ENCODE measurements around the gene MYO6.
"Not testable (repeated sequence)": the region's sequence is repeated elsewhere in the genome, so short reads cannot be mapped to it uniquely, and the experiment has no call there.

MYO6 gene

DNA sequence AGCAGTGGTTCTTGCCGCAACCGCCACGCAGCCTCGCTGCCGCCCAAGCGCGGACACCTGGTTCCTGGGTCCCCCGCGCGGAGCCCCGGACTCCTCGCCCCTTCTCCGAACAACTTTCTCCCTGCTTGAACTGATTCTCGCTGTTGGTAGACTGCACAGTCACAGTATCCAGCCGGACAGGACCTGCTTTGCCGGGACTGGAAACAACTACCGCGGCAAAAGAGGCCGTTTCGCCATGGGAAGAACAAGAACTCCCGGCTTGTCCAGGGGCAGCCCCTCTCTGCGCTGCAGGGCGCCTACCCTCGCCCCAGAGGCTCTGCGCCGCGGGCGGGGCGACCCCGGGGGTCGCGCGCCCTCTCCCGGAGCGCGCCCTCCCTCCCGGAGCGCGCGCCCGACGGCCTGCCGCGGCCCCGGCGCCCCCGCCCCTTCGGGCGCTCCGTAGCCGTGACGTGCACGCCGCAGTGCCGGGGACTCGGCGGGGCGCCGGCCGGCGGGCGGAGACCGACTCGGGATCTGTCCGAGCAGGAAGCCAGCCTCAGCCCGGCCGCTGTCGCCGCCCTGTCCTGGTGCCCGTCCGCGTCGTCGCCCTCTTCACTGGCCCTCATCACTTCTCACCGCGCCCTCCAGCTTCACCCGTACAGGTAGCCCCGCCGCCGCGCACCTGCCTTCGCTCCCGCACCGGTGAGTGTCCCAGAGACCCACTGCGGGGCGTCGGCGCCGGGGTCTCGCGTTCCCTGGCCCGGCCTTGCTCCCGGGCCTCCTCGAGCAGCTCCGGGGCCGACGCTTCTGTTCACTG, at the start of gene MYO6:
Gene MYO6, plus strand, starts transcription at position 497 of the 796 bp plus-strand sequence. CDS start 68,309 bp downstream, outside the sequence.
- DNase-seq, result no peak

GRCh38 chr6:75708334-75708733, 40.7 kb upstream of the MYO6 start:
- DNase-seq, result not testable (repeated sequence)

GRCh38 chr6:75711173-75711572, 37.9 kb upstream of the MYO6 start:
- no peak for DNase-seq

DNA sequence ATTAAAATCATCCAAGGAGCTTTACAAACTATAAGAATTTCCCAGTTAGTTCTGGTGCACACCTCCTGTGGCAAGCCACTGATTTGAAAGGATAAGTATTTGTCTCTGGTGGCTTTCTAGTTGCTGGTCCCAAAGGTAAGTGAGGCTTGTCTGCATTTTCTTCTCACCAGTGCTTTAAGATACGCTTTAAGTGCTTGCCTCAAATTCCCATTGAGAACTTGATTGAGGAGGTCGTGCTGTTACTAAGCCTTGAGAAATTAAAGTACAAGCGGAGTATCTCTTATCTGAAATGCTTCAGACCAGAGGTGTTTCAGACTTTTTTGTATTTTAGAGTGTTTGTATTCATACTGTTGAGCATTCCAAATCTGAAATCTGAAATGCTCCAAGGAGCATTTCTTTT, 29.9 kb upstream of the MYO6 start:
- DNase-seq, result no peak

- no peak for DNase-seq
These were observed 25.7 kb upstream of the MYO6 start for GRCh38 chr6:75723382-75723781.

DNA sequence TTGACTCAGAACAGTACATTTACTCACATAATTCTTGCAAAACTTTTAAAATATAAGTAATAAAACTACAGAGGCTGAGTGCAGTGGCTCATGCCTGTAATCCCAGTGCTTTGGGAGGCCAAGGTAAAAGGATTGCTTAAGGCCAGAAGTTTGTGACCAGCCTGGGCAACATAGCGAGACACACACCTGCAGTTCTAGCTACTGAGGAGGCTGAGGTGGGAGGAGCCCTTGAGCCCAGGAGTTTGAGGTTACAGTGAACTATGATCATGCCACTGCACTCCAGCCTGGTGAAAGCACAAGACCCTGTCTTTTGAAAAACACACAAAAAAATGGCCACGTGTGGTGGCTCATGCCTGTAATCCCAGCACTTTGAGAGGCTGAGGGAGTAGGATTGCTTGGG, 21.8 kb upstream of the MYO6 start:
- DNase-seq, result no peak

DNA sequence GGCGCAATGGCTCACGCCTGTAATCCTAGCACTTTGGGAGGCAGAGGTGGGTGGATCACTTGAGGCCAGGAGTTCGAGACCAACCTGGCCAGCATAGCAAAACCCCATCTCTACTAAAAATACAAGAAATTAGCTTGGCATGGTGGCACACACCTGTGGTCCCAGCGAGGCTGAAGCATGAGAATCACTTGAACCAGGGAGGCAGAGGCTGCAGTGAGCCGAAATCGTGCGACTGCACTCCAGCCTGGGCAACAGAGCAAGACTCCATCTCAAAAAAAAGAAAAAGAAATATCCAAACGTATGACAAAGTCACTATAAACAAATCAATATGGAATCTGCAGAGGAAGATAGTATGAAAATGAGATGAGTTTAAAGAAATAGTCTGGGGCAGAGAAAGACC, 18.0 kb upstream of the MYO6 start:
- not testable (repeated sequence) for DNase-seq

DNA sequence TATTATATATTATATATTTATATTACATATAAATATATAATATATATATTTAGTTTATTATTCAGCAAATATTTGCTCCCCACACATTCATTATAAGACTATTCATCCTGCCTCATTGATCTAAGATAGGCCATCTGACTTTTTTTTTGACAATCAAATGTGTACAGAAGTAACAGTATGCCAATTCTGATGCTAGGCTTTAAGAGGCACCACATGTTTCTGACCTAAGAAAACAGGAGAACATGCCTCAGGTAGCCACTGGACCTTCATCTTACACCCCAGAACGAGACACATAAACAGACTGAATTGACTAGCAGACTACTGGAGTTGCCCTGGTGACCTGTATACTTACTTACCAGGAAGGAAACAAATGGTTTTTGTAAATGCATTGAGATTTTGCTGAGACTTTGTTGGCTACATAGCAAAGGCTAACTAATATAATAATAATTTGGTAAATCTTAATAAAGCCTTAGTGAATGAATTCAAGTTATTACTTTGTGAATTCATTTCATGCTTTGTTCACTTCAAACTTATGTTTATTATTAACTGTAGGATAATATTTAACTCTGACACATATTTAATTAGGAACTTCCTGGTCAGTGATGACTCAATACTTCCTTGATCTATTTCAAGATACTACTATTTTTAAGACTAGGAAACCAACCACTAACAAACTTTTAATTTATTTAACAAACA, 13.4 kb upstream of the MYO6 start:
- DNase-seq, result no peak

- no peak for DNase-seq
These were observed 5.1 kb upstream of the MYO6 start for GRCh38 chr6:75743971-75744370.

DNA sequence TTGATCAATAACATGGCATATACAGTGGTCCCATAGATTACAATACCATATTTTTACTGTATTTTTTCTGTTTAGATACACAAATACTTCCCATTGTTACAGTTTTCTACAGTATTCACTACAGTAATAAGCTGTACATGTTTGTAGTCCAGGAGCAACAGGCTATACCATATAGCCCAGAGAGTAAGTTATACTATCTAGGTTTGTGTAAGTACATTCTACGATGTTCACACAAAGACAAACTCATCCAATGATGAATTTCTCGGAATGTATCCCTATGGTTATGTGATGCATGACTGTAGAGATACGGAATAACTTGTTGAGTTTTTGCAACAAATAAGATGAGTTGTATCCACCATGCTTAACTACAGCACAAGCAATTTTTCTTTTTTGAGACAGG, 3.6 kb upstream of the MYO6 start:
- no peak for DNase-seq

- DNase-seq, result no peak
These were observed 2.8 kb upstream of the MYO6 start for GRCh38 chr6:75746221-75746620.

DNA sequence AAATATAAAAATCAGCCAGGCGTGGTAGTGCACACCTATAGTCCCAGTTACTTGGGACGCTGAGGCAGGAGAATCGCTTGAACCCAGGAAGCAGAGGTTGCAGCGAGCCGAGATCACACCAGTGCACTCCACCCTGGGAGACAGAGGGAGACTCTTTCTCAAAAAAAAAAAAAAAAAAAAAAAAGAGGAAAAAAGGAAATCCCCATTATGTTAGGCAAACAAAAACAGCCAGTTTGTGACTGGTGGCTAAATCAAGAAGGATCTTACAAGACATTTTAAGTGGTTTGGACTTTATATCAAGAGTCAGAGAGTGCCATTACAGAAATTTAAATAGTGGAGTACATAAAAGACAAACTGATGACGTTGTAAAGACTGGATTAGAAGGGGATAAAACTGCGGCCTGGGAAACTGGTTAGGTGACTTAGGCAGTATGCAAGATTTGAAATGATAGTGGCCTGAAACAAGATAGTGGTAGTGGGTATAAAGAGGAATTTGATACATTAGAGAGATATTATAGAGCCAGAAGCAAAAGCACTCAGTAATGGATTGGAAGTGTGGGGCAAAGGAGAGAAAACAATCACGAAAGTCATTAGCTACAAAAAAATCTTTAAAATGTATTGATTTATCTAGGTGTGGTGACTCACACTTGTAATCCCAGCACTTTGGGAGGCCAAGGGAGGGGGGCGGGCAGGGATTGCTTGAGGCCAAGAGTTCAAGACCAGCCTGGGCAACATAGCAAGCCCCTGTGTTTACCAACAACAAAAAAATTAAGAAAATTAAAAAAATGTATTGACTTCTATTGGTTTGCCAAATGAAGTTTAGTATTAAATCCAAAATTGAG, 1.7 kb upstream of the MYO6 start:
- no peak for DNase-seq

DNA sequence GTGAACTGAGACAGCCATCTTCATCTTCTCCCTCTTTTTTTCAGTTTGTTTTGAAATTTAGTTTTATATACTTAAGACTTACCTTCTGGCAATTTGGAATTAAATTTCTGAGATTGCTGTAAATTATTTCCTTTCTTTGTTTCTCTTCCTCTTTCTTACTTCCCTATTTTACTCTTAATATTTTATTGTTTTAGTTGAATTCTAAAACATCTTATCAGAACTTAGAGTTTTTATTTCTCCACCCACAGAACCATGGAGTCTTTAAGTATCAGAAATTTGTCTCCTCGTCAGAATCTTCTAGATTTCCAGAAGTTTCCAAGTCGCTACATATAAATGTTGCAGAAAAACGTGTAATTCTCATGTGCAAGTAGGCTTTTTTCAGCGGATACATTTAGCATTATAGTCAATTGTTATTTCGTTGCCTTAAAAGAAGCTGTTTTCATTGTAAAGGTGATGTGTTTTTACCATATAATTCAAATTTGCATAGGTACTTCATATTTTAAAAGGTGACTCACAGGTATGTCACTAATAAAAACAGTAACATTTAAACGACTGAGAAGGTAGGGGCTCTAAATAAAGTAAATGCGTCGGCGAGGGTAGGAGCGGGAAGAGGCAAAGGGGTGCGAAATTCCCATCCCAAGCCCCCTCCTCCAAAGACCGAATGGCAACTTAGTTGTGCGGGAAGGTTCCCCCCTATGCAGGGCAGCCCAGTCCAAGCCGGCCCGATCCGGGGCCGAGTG, 866 bp upstream of the MYO6 start:
- no peak for DNase-seq

GRCh38 chr6:75751443-75751842, 2.4 kb downstream of the MYO6 start:
- DNase-seq, result no peak

- no peak for DNase-seq
These were observed 3.3 kb downstream of the MYO6 start for GRCh38 chr6:75752365-75752764.

GRCh38 chr6:75755704-75756103, 6.7 kb downstream of the MYO6 start:
- no peak for DNase-seq

GRCh38 chr6:75757295-75757694, 8.3 kb downstream of the MYO6 start:
- no peak for DNase-seq

DNA sequence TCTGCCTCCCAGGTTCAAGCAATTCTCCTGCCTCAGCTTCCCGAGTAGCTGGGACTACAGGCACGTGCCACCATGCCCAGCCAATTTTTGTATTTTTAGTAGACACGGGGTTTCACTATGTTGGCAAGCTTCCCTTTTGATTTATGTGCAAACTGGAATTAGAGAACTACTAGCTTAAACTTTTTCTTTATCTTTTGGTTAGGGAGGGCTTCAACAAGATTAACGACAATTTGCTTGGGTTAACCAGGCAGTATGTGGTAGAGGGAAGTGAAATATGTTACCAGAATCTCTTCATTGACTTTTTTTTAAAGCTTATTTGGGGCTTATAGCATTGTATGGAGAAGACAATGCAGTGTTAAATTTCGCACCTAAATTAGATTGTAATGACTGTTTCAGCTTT, 9.0 kb downstream of the MYO6 start:
- no peak for DNase-seq

GRCh38 chr6:75759207-75759606, 10.2 kb downstream of the MYO6 start:
- DNase-seq, result no peak

- DNase-seq, result no peak
These were observed 11.3 kb downstream of the MYO6 start for GRCh38 chr6:75760320-75760719.

- DNase-seq, result no peak
These were observed 12.4 kb downstream of the MYO6 start for GRCh38 chr6:75761489-75761888.

DNA sequence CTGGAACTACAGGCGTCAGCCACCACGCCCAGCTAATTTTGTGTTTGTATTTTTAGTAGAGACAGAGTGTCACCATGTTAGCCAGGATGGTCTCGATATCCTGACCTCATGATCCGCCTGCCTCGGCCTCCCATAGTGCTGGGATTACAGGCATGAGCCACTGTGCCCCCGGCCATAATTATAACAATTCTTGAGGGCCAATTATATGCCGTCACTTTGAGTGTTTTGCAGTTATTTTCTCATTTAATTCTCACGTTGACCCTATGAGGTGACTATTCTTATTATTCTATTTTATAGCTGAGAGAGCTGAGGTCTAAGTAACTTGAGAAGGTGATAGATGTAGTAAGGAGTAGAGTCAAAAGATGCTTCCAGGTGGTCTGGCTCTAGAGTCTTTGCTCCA, 13.0 kb downstream of the MYO6 start:
- no peak for DNase-seq

DNA sequence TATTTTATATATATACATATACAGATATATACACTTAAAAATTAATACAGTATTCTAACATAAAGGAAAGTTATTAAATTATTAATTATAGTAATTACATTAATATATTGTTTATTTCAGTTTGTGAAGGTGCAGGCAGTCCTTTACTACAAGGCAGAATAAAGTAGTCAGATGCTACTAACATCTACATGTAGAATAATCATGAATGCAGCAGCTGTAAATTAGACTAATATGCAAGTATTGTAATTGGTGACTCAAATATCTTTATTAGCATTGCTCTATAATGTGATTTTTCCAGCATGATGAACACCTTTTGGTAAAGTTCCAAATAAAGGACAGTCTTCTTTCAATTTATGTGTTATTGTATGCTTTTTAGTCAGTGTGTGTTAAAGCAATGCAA, 17.3 kb downstream of the MYO6 start:
- no peak for DNase-seq

Measured in SHP77 treated with DMSO at 0.1 percent for 48 hours (cell line).